ENCODE data around the gene CEP192.

GRCh38 chr18:13003466-13003896 is 12.3 kb downstream of the CEP192 start:
- no peak for TF ChIP-seq YY1 (IDR thresholded peaks at IDR 0.05; ENCODE audit: insufficient read depth, insufficient read length)
- no peak for TF ChIP-seq ZNF274 (IDR thresholded peaks at IDR 0.05; ENCODE audit: low read depth, low read length)
- no peak for TF ChIP-seq SUZ12 (IDR thresholded peaks at IDR 0.05; ENCODE audit: extremely low read depth, insufficient read depth, insufficient read length)

All from NT2/D1 (cell line).